GM12892 (cell line): ENCODE results near the gene UNC5C.
A peak's percentile ranks its signal among the peaks of the same experiment; 100 is the strongest.
"Not testable (repeated sequence)": the region's sequence is repeated elsewhere in the genome, so short reads cannot be mapped to it uniquely, and the experiment has no call there.

ENCODE experiments used
- DNase-seq: peaks from one replicate; pipeline ENCODE4 v3.0.0; 2011; ENCODE audit not compliant: insufficient read length
- FAIRE-seq: peaks from 2 replicates; lab custom pipeline; 2011; peaks lifted over from hg19 to GRCh38; lab: Jason Lieb, UNC
- POLR2A ChIP-seq: IDR thresholded peaks from 2 replicates; pipeline ENCODE4 v1.6.1; 2011; ENCODE audit warnings: low read depth, low read length, control low read depth
- POLR2AphosphoS5 ChIP-seq: IDR thresholded peaks from 2 replicates; pipeline ENCODE4 v1.6.1; 2011; ENCODE audit warnings: low read depth, low read length, control low read depth
- TAF1 ChIP-seq: IDR thresholded peaks from 2 replicates; pipeline ENCODE4 v1.6.1; 2011; ENCODE audit warnings: low read depth, mild to moderate bottlenecking, control low read depth, low read length, borderline replicate concordance

The UNC5C gene

DNA sequence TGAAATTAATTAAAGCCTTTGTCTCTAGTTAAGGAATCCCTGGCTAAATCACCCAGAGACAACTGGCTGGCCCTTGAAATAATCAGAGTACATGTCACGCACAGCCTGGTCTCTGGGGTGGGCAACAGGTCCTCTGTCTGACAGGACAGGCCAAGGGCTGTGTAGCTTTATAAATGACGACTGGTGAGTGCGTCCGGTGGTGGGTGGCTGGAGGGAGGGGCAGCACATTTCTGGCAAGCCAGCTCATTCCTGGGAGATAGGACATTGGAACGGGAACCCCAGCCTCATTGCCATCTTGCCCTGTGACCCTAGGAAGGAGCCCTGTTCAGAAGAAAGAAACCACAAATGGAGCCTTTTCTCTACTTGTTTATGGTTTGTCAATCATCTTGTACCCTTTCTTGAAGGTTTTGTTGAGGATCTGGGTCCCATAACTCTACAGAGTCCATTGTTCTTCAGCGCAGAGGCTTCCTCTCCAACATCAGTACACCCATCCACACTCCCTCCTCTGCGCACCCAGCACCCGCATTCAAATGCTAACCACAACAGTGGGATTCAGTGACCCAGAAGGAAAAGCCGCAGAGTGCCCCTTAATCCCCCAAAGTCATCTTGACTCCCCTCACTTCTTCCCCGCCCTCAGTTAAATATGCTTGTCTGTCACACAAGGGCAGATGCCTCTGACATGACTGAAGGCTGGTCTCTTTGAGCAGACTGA lies 368.1 kb downstream of the UNC5C start:
- FAIRE-seq (no peak), DNase-seq (no peak)
- TF ChIP-seq POLR2AphosphoS5 (no peak), TAF1 (no peak), POLR2A (no peak)

DNA sequence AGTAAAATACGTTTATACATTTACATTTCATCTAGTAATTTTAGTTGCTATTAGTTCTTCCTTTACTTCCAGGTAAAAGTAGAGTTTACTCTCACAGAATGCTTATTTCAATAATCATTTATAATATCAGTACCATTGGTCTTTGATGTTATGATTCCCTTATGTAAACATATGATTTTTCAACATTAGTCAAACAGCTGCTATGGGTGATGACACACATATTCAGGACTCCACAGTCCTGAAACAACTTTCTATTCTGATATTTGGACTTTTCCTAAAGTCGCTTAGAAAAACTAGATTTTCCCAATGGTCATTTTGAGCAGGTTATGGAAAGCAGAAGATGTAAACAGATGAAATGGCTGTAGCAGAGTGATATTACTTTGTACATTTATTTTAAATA lies 369.8 kb downstream of the UNC5C start:
- no peak for FAIRE-seq
- DNase-seq = no peak
- TF ChIP-seq TAF1 (no peak), POLR2A (no peak), POLR2AphosphoS5 (no peak)

DNA sequence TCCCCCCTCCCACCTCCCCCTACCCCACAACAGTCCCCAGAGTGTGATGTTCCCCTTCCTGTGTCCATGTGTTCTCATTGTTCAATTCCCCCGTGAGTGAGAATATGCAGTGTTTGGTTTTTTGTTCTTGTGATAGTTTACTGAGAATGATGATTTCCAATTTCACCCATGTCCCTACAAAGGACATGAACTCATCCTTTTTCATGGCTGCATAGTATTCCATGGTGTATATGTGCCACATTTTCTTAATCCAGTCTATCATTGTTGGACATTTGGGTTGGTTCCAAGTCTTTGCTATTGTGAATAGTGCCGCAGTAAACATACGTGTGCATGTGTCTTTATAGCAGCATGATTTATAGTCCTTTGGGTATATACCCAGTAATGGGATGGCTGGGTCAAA lies 377.4 kb downstream of the UNC5C start:
- not testable (repeated sequence) for FAIRE-seq, DNase-seq

DNA sequence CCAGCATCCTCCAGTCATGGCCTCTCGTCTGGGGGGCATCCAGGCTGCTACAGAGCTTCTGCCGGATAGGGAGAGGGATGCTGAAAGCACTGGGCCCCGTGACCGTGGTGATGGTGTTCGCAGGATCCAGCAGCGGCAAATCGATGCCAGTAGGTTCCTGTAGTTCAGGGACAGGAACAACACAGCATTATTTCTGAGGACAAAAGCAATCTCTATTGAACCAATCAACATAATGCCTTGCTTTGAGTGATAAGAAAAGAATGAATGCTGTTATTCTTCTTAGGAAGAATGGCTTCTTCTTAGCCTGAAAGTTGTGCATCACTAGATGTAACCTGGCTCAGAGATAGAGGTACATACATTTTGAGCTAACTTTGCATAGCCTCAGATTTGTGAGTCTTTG lies 378.6 kb downstream of the UNC5C start:
- FAIRE-seq = no peak
- no peak for DNase-seq
- no peak for TF ChIP-seq POLR2A

DNA sequence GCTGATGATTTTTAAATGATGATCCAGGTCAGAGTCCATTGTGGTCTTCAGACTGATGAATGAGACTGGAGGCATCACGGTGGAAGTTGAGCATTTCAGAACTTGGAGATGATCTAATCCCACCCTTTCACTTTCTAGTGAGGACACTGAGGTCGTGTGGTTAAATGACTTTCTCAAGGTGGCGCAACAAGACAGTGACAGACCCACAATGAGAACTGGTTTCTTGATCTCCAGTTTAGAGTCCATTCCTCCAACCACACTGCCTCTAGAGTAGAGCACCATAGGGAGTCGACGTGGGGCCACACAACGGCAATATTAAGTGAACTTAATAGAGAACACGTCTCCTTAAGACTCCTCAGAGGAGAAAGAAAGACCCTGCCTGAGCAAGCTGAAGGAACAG lies 381.0 kb downstream of the UNC5C start:
- FAIRE-seq = no peak
- TF ChIP-seq POLR2AphosphoS5 = no peak
- TF ChIP-seq TAF1 = no peak
- no peak for TF ChIP-seq POLR2A
- DNase-seq = no peak

DNA sequence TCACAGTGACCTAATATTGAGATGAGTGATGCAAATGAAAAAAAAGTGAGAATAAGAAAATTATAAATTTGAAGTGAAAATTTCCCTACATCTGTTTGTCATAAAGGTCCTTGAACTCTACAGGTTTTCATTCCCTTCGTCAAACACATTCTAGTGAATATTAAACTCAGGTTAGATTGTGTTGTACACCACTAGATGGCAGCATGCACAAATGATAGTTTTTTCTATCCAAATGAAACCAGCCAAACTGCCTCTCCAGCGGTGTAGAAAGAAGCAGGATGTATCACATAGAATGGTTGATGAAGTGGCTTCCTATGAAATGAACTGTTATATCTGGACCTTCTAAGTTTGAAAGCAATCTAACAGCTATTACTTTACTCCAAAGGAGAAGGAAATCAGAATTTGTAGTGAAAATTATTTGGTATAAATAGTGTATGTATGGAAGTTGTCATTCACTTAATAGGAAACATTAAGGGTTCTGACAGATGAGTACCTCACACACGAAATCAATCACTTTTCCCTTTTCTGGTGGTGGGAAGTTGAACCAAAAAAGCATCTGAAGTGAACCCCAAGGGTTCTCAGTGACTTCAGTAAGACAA lies 382.7 kb downstream of the UNC5C start:
- DNase-seq (no peak), FAIRE-seq (peak; percentile 87)
- TF ChIP-seq TAF1 (no peak), POLR2AphosphoS5 (no peak), POLR2A (no peak)

DNA sequence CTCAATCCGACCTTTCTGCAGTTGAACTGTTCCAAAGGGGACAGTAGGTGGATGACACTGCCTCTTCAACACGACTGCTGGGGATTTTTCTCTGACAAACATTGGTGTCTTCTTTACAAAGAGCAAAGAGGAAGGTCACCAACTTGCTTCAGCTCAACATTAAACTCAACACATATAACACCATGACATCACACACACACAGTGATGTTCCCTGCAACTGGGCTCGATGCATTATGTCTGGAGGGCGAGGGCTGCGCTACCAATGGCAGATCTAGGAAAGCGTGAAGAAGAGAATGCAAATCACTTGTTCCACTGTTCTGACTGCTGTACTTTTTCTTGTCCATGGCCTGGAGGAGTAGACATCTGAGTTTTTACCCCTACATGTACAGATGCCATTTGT lies 385.9 kb downstream of the UNC5C start:
- FAIRE-seq = no peak

DNA sequence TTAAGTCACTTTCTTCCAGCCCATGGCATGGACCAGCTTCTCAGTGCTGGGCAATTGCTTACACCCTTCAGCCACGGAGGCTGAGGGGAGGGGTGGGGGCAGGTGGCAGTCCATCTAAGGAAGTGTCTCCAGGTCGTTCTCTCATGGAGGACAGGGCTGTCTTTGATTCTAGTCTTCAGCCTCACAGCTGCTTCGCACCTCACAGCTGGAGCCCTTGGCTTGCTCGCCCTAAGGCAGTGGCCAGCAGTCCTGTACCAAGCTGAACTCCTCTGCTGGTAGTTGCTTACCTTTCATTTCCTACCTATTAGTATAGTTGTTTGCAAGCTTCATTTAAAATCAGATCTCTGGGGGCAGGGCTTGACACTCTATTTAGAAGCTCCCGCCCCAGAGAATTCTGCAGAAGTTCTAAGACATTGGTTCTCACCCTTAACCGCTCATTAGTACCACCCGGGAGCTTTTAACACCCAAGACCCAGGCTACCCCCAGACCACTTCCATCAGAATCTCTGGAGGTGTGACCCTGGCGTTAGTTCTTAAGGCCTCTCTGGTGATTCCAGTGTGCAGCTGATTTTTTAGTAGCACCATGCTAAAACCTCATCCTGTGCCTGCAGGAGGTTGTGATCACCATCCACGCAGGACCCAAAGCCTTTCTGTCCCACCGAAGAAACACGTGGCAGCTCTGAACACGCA lies 386.8 kb downstream of the UNC5C start:
- TF ChIP-seq TAF1 (no peak), POLR2AphosphoS5 (no peak), POLR2A (no peak)
- FAIRE-seq (no peak), DNase-seq (no peak)

More for the DNA sequence above, 385.9 kb downstream of the UNC5C start:
- DNase-seq = no peak
- no peak for TF ChIP-seq TAF1

DNA sequence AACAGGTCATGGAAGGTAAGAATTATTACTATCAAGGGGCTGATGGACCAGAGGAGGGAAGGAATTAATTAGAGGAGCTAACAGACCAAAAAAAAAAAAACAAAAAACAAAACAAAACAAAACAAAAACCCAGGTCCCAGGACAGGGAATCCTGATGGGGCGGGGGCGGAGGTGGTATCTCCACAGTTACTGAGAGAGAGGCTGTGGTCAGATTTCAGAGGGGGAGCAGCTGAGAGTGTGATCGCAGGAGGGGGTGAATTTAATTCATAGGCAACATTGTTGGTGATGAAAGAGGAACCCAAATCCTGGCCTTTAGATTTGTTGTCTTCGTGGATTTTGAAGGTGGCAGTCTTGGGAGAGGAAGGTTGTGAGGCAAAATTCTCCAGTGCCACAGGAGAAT lies 389.4 kb downstream of the UNC5C start:
- DNase-seq (no peak), FAIRE-seq (no peak)
- TF ChIP-seq TAF1 (no peak), POLR2AphosphoS5 (no peak), POLR2A (no peak)

DNA sequence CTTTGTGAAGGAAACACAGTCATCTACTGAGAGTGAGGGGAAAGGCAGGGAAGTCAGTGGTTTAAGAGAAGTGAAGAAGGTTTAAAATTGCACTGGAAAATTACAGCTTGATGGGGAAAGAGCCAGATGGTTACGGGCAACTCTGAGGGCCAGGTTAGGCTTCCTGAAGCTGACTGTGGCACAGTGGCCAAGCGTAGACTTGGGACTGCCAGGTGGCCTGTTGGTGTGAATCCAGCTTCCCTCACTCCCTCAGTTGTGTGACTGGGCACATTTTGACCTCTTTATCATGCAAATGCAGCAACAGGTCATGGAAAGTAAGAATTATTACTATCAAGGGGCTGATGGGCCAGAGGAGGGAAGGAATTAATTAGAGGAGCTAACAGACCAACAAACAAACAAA lies 390.1 kb downstream of the UNC5C start:
- no peak for TF ChIP-seq POLR2AphosphoS5
- no peak for TF ChIP-seq POLR2A
- TF ChIP-seq TAF1 = no peak
- DNase-seq = no peak
- no peak for FAIRE-seq

DNA sequence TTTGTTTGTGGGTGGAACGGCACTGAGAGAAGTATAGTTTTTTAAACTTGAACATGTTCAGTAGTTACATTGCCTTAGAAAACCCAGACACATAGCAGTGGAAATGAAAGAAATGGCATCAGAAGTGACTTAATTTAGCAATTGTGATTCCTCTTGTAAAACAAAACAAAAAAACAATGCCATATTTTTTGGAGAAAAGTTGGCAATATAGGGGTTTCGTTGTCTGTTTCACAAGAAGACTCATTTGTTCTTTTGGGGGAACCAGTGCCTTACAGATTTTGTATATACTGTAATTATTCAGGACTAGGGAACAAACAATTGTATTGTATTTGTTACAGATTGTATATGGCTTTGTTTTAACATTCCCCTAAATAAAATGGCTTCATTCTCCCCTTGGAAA lies 390.7 kb downstream of the UNC5C start:
- DNase-seq (no peak), FAIRE-seq (no peak)
- no peak for TF ChIP-seq POLR2AphosphoS5
- TF ChIP-seq TAF1 = no peak
- no peak for TF ChIP-seq POLR2A

DNA sequence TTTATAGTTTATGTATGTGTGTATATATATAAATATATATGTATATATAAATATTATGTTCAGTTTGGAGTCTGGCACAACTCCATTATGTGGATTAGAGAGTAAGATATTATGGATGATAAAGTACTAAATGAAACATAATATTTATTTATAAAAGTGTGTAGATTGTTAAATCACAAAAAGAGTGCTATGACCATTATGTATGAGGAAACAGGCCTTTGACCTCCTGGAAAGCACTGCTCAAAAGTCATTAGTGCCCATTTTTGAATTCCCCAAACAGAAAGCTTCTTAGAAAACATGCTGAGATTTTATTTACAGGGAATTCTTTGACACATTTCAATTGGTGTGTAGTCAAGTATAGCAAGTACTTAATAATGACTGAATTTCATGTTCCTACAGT lies 391.2 kb downstream of the UNC5C start:
- FAIRE-seq (no peak), DNase-seq (no peak)
- no peak for TF ChIP-seq POLR2A
- no peak for TF ChIP-seq TAF1
- TF ChIP-seq POLR2AphosphoS5 = no peak

DNA sequence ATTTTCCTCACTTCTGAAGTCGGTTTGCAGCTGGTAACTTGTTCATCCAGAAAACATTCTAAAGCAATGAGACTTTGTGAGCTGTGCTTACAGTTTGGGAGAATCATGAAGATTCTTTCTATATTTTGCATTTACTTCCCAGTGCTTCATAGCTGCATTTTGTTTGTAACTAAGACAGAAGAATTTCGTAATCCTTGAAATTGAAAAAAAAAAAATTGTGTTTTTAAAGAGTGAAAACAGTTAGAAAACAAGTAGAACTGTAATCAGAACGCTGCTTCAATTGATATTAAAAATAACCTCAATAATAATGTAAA lies 392.4 kb downstream of the UNC5C start:
- FAIRE-seq = no peak
- no peak for DNase-seq
- TF ChIP-seq POLR2A (no peak), POLR2AphosphoS5 (no peak)
